ENCODE measurements around the gene ABRACL. TPM values are rescaled to one million over a fixed set of nuclear protein-coding genes. Genes with fewer than 3 reads are reported as not detected.

ABRACL gene
- total and polyA plus RNA-seq, 9 of the 15 experiments (the other 6 are each of a cell fraction or from before 2014, with no cell fraction given) = 1.1 to 5.2 (median 1.9) TPM

GRCh38 chr6:139073118-139073517 is 44.6 kb downstream of the ABRACL start (continued):
- no peak for TF ChIP-seq GTF2B (IDR thresholded peaks at IDR 0.05; ENCODE audit: extremely low read depth, insufficient read length)

GRCh38 chr6:139079018-139079417 is 50.5 kb downstream of the ABRACL start:
- intact Hi-C loops (cut with micrococcal nuclease) = no loop called here
- no peak overlapping the region for H2AFZ ChIP-seq (ENCODE audit: low read depth, low read length)
- no peaks in the 10 kb centered on the region for H3K4me1 ChIP-seq (replicated peaks in 1 of 2; ENCODE audit: control insufficient read depth in 2 of 2, insufficient read depth in 2 of 2, low read length in 2 of 2)
- H3K9me1 ChIP-seq (ENCODE audit: control insufficient read depth, insufficient read depth, low read length) = no peaks in the 10 kb centered on the region
- POLR2A ChIA-PET = no interaction called here
- H3K27ac ChIP-seq (ENCODE audit: extremely low read depth, low read depth, low read length) = no peak overlapping the region
- CTCF ChIA-PET (ENCODE audit: low intra/inter-chr PET ratio) = no interaction called here
- no peaks in the 10 kb centered on the region for H4K20me1 ChIP-seq (replicated peaks; ENCODE audit: control insufficient read depth, insufficient read depth, low read length)
- in situ Hi-C loops (cut with MboI) = no loop called here
- no peak for ATAC-seq
- H3K4me3 ChIP-seq = no peak overlapping the region
- BruUV-seq (replicated peaks) = no TSS peak
- H3K4me2 ChIP-seq (ENCODE audit: insufficient read depth, low read length) = no peak overlapping the region
- H3K36me3 ChIP-seq (ENCODE audit: control insufficient read depth, insufficient read depth, low read length) = no peaks in the 10 kb centered on the region
- peaks cover 0 to 4% of the 10 kb centered on the region in 2 experiments; a peak in 2 of 5 replicates for H3K27me3 ChIP-seq (ENCODE audit: control insufficient read depth in 2 of 2, insufficient read depth in 2 of 2, low read length in 2 of 2)
- WGBS (ENCODE audit: insufficient coverage, low coverage, missing lambda C conversion rate) = 0% methylated on average over 2 of the region's 2 CpGs
- FAIRE-seq = no peak
- H3K79me2 ChIP-seq (ENCODE audit: control insufficient read depth, insufficient read depth, low read length) = no peaks in the 10 kb centered on the region
- no peak for DNase-seq (ENCODE audit: extremely low read depth in 1 of 4, low spot score in 3 of 4)
- no peaks in the 10 kb centered on the region for H3K9me3 ChIP-seq (replicated peaks; ENCODE audit: control insufficient read depth, insufficient read depth, low read depth, low read length)
- H3K9ac ChIP-seq (ENCODE audit: insufficient read depth in 1 of 2, low read depth in 2 of 2, low read length in 2 of 2) = no peak overlapping the region
- TF ChIP-seq NR2C2 (CRISPR knock-in tag; IDR thresholded peaks at IDR 0.05) (no peak), NR2C2 (tag; IDR thresholded peaks at IDR 0.05) (no peak), IRF2 (CRISPR knock-in tag; IDR thresholded peaks at IDR 0.05) (no peak), ZNF280A (IDR thresholded peaks at IDR 0.05; ENCODE audit: low read depth, partially characterized antibody) (no peak), GTF2A2 (tag; IDR thresholded peaks at IDR 0.05) (no peak), MTF1 (CRISPR knock-in tag; IDR thresholded peaks at IDR 0.05; ENCODE audit: borderline replicate concordance) (no peak), HSF4 (CRISPR knock-in tag; IDR thresholded peaks at IDR 0.05; ENCODE audit: borderline replicate concordance) (no peak), ATF4 (CRISPR knock-in tag; IDR thresholded peaks at IDR 0.05) (no peak), MBD2 (IDR thresholded peaks at IDR 0.05; ENCODE audit: borderline replicate concordance, low read depth) (no peak), MTA2 (IDR thresholded peaks at IDR 0.05; ENCODE audit: low read depth) (no peak), NFYB (IDR thresholded peaks at IDR 0.05; ENCODE audit: extremely low read depth, insufficient read length) (no peak), E2F1 (CRISPR knock-in tag; IDR thresholded peaks at IDR 0.05) (no peak), SAFB (IDR thresholded peaks at IDR 0.05; ENCODE audit: borderline replicate concordance, low read depth, low read length) (no peak), HLTF (IDR thresholded peaks at IDR 0.05) (no peak), ZFP36 (IDR thresholded peaks at IDR 0.05; ENCODE audit: low read depth, low read length, partially characterized antibody) (no peak), ZBTB2 (IDR thresholded peaks at IDR 0.05) (no peak)

Measured in K562 (cell line).